KOPT-K1 (cell line): Measurements from ENCODE around the gene VKORC1L1.
"Not testable (repeated sequence)": the region's sequence is repeated elsewhere in the genome, so short reads cannot be mapped to it uniquely, and the experiment has no call there.

ENCODE experiments used
- H3K27ac ChIP-seq: fragments of 200-600 bp; sonication (generic); 2 replicates; pipeline ENCODE4 v1.5.1; 2016; ENCODE audit warnings: antibody characterized with exemption, mild to moderate bottlenecking, low read depth, low read length; ENCODE audit not compliant: poor library complexity, severe bottlenecking
- H3K36me3 ChIP-seq: fragments of 200-600 bp; sonication (generic); 2 replicates; pipeline ENCODE4 v1.5.1; 2017; ENCODE audit warnings: antibody characterized with exemption, mild to moderate bottlenecking, low read length, moderate library complexity; ENCODE audit not compliant: insufficient read depth
- H3K9me3 ChIP-seq: fragments of 200-600 bp; sonication (generic); 2 replicates; pipeline ENCODE4 v1.5.1; 2017; ENCODE audit warnings: antibody characterized with exemption, low read length, mild to moderate bottlenecking; ENCODE audit not compliant: insufficient read depth, poor library complexity, severe bottlenecking

The VKORC1L1 gene

GRCh38 chr7:65946904-65947303 is 74.0 kb downstream of the VKORC1L1 start:
- Histone ChIP-seq H3K9me3 (no peaks in the 10 kb centered on the region), H3K27ac (no peak overlapping the region), H3K36me3 (peaks cover 4% of the 10 kb centered on the region; the same call in 1 of the 2 replicates)

GRCh38 chr7:65951837-65952578 is 79.1 kb downstream of the VKORC1L1 start:
- Histone ChIP-seq H3K27ac (no peak overlapping the region), H3K36me3 (peaks cover 47% of the 10 kb centered on the region), H3K9me3 (no peaks in the 10 kb centered on the region)

- H3K36me3 ChIP-seq: peaks cover 58% of the 10 kb centered on the region
- H3K27ac ChIP-seq: no peak overlapping the region
- no peaks in the 10 kb centered on the region for H3K9me3 ChIP-seq
Observed at GRCh38 chr7:65953001-65953720, 80.3 kb downstream of the VKORC1L1 start.

- no peak overlapping the region for H3K27ac ChIP-seq
- H3K9me3 ChIP-seq: no peaks in the 10 kb centered on the region
- H3K36me3 ChIP-seq: peaks cover 67% of the 10 kb centered on the region
Observed at GRCh38 chr7:65953890-65954450, 81.1 kb downstream of the VKORC1L1 start.

GRCh38 chr7:65955718-65956117 is 82.8 kb downstream of the VKORC1L1 start:
- Histone ChIP-seq H3K36me3 (peaks cover 84% of the 10 kb centered on the region), H3K9me3 (no peaks in the 10 kb centered on the region), H3K27ac (no peak overlapping the region)

- no peak overlapping the region for H3K27ac ChIP-seq
- peaks cover 100% of the 10 kb centered on the region for H3K36me3 ChIP-seq
Observed at GRCh38 chr7:65960351-65961074, 87.6 kb downstream of the VKORC1L1 start.

GRCh38 chr7:65962033-65962432 is 89.2 kb downstream of the VKORC1L1 start:
- Histone ChIP-seq H3K27ac (no peak overlapping the region), H3K9me3 (no peaks in the 10 kb centered on the region), H3K36me3 (peaks cover 100% of the 10 kb centered on the region)

More at GRCh38 chr7:65960351-65961074, 87.6 kb downstream of the VKORC1L1 start:
- no peaks in the 10 kb centered on the region for H3K9me3 ChIP-seq

- H3K27ac ChIP-seq, H3K9me3 ChIP-seq: not testable (repeated sequence)
- peaks cover 99% of the 10 kb centered on the region for H3K36me3 ChIP-seq
Observed at GRCh38 chr7:65964671-65965070, 91.8 kb downstream of the VKORC1L1 start.

GRCh38 chr7:65966146-65966545 is 93.3 kb downstream of the VKORC1L1 start:
- Histone ChIP-seq H3K27ac (no peak overlapping the region), H3K9me3 (no peaks in the 10 kb centered on the region), H3K36me3 (peaks cover 99% of the 10 kb centered on the region)

GRCh38 chr7:65967361-65968155 is 94.7 kb downstream of the VKORC1L1 start:
- Histone ChIP-seq H3K27ac (no peak overlapping the region), H3K36me3 (peaks cover 99% of the 10 kb centered on the region), H3K9me3 (no peaks in the 10 kb centered on the region)

- peaks cover 99% of the 10 kb centered on the region for H3K36me3 ChIP-seq
- no peaks in the 10 kb centered on the region for H3K9me3 ChIP-seq
- no peak overlapping the region for H3K27ac ChIP-seq
Observed at GRCh38 chr7:65968256-65969185, 95.6 kb downstream of the VKORC1L1 start.

GRCh38 chr7:65971021-65971420 is 98.1 kb downstream of the VKORC1L1 start:
- Histone ChIP-seq H3K36me3 (peaks cover 99% of the 10 kb centered on the region), H3K9me3 (no peaks in the 10 kb centered on the region), H3K27ac (no peak overlapping the region)

GRCh38 chr7:65972976-65973375 is 100.1 kb downstream of the VKORC1L1 start:
- Histone ChIP-seq H3K9me3 (no peaks in the 10 kb centered on the region), H3K36me3 (peaks cover 98% of the 10 kb centered on the region), H3K27ac (no peak overlapping the region)
